K562 (cell line): ENCODE data around the gene EPB42. TPM values are rescaled to one million over a fixed set of nuclear protein-coding genes. Genes with fewer than 3 reads are reported as not detected.

Source experiments
- ATAC-seq: fragments of 200-7000 bp; cut with Tn5 transposase; 3 replicates; pipeline ENCODE4 v1.9.1; 2020; ENCODE audit warnings: moderate library complexity
- BruUV-seq: library from RNA; stranded (reverse); fragments of 400-500 nt; replicated peaks from 2 replicates; lab custom pipeline; 2021; lab: Mats Ljungman, UMichigan
- CTCF ChIA-PET: fragments of 300-600 bp; formaldehyde crosslinking; extraction: SDS; loops from one replicate; lab custom pipeline; 2021; ENCODE audit warnings: low intra/inter-chr PET ratio; lab: Yijun Ruan, JAX
- POLR2A ChIA-PET: fragments of 300-600, 350-650 bp; sonication (Branson Sonifier 250); formaldehyde crosslinking; extraction: SDS; loops from one replicate; lab custom pipeline; 2021; ENCODE audit warnings: antibody characterized with exemption, inconsistent platforms; lab: Yijun Ruan, JAX
- DNase-seq, 4 experiments: peaks; one replicate each; pipeline versions ENCODE4 v3.0.0 to v3.0.0-alpha.2; 2011 to 2018; ENCODE audit warnings: low spot score in 3 of 4, mixed read lengths in 3 of 4; ENCODE audit errors: extremely low read depth in 1 of 4
- FAIRE-seq: peaks from 2 replicates; lab custom pipeline; 2011; peaks lifted over from hg19 to GRCh38; lab: Jason Lieb, UNC
- H2AFZ ChIP-seq: 2 replicates; pipeline ENCODE4 v1.6.0; 2011; ENCODE audit warnings: low read depth, low read length, control low read depth, inconsistent platforms
- H3K27ac ChIP-seq: fragments of 200-600 bp; 3 replicates; pipeline ENCODE4 v1.8.0; 2011; ENCODE audit warnings: low read depth, mild to moderate bottlenecking, control low read depth, inconsistent platforms, low read length, moderate library complexity, mixed read lengths; ENCODE audit errors: extremely low read depth
- H3K27me3 ChIP-seq, 2 experiments: fragments of 300-600 bp in 1 of 2; 2 replicates in 1 of 2; 3 replicates in 1 of 2; pipeline versions ENCODE4 v1.6.0 to v1.8.0; 2011; ENCODE audit warnings: inconsistent platforms in 2 of 2, low read length in 2 of 2, mild to moderate bottlenecking in 1 of 2, mixed read lengths in 1 of 2, moderate library complexity in 1 of 2; ENCODE audit not compliant: control insufficient read depth in 2 of 2, insufficient read depth in 2 of 2
- H3K36me3 ChIP-seq: fragments of 300-600 bp; 3 replicates; pipeline ENCODE4 v1.8.0; 2011; ENCODE audit warnings: mild to moderate bottlenecking, low read length, inconsistent platforms; ENCODE audit not compliant: control insufficient read depth, insufficient read depth
- H3K4me1 ChIP-seq, 2 experiments: fragments of 200-600 bp in 1 of 2; replicated peaks in 1 of 2; 2 replicates in 1 of 2; 3 replicates in 1 of 2; pipeline versions ENCODE4 v1.5.1 to v1.8.0; 2011; ENCODE audit warnings: inconsistent platforms in 2 of 2, low read length in 2 of 2, mild to moderate bottlenecking in 1 of 2, mixed read lengths in 1 of 2, moderate library complexity in 1 of 2; ENCODE audit not compliant: control insufficient read depth in 2 of 2, insufficient read depth in 2 of 2
- H3K4me2 ChIP-seq: 2 replicates; pipeline ENCODE4 v1.6.1; 2011; ENCODE audit warnings: low read length, control low read depth, inconsistent platforms, mixed read lengths; ENCODE audit not compliant: insufficient read depth
- H3K4me3 ChIP-seq: fragments of 200-600 bp; sonication (generic), shearing (Covaris generic); 2 replicates; pipeline ENCODE4 v1.5.1; 2016; ENCODE audit warnings: control low read depth, inconsistent platforms
- H3K79me2 ChIP-seq: fragments of 200-600 bp; 3 replicates; pipeline ENCODE4 v1.8.0; 2011; ENCODE audit warnings: low read length, inconsistent platforms; ENCODE audit not compliant: control insufficient read depth, insufficient read depth
- H3K9ac ChIP-seq, 2 experiments: 2 replicates each; pipeline versions ENCODE4 v1.6.0 to v1.6.1; 2011; ENCODE audit warnings: low read depth in 2 of 2, low read length in 2 of 2, control low read depth in 1 of 2, inconsistent platforms in 1 of 2, mild to moderate bottlenecking in 1 of 2, mixed read lengths in 1 of 2; ENCODE audit not compliant: insufficient read depth in 1 of 2
- H3K9me1 ChIP-seq: one replicate; pipeline ENCODE4 v1.6.0; 2011; ENCODE audit warnings: inconsistent platforms, mild to moderate bottlenecking, low read length, moderate library complexity; ENCODE audit not compliant: control insufficient read depth, insufficient read depth
- H3K9me3 ChIP-seq: replicated peaks from 2 replicates; pipeline ENCODE4 v1.5.1; 2011; ENCODE audit warnings: low read depth, low read length, inconsistent platforms; ENCODE audit not compliant: control insufficient read depth, insufficient read depth
- H4K20me1 ChIP-seq: replicated peaks from 2 replicates; pipeline ENCODE4 v1.6.1; 2011; ENCODE audit warnings: low read length, inconsistent platforms, mixed read lengths; ENCODE audit not compliant: control insufficient read depth, insufficient read depth
- AFF1 ChIP-seq, 2 experiments: fragments of 450-650 bp; IDR thresholded peaks; 2 replicates each; pipeline ENCODE4 v1.6.1; 2018; ENCODE audit warnings: mild to moderate bottlenecking in 2 of 2, low read depth in 1 of 2; ENCODE audit not compliant: partially characterized antibody in 2 of 2
- BHLHE40 ChIP-seq: IDR thresholded peaks from 2 replicates; pipeline ENCODE4 v1.6.1; 2011; ENCODE audit warnings: low read length, improper control_type of control experiment
- DIDO1 ChIP-seq: fragments of 450-650 bp; IDR thresholded peaks from 2 replicates; pipeline ENCODE4 v1.6.1; 2016; ENCODE audit warnings: low read depth, missing biosample characterization, missing genetic modification characterization
- NRF1 ChIP-seq, 2 experiments: fragments of 450-650 bp; IDR thresholded peaks in 1 of 2; conservative IDR thresholded peaks in 1 of 2; 2 replicates each; pipeline ENCODE4 v1.6.1; 2014; ENCODE audit warnings: mild to moderate bottlenecking in 2 of 2
- RB1 ChIP-seq: fragments of 450-650 bp; IDR thresholded peaks from 2 replicates; pipeline ENCODE4 v1.6.1; 2017; ENCODE audit warnings: low read depth, mild to moderate bottlenecking
- SRSF9 ChIP-seq: fragments of 200-400 bp; formaldehyde crosslinking; IDR thresholded peaks from 2 replicates; pipeline ENCODE4 v1.6.1; 2017; ENCODE audit warnings: low read depth, low read length, borderline replicate concordance
- TGIF2 ChIP-seq: sonication (generic); formaldehyde crosslinking; IDR thresholded peaks from 2 replicates; pipeline ENCODE4 v1.8.1; 2022; ENCODE audit warnings: mild to moderate bottlenecking, missing genetic modification reagents, moderate library complexity
- WGBS: fragments of 100-300 bp; shearing (Covaris generic); methylation state at CpG from one replicate; pipeline ENCODE4 v1.1.6; 2016; ENCODE audit warnings: low coverage, mixed read lengths; ENCODE audit not compliant: insufficient coverage; ENCODE audit errors: missing lambda C conversion rate; 5-methylcytosine and 5-hydroxymethylcytosine counted together
- in situ Hi-C: fragments of 300-500 bp; cut with MboI; formaldehyde crosslinking; loops from 4 replicates; pipeline ENCODE4 v1.15.0; 2018; ENCODE audit warnings: inconsistent platforms, mixed read lengths
- intact Hi-C: fragments of 100-400 bp; cut with micrococcal nuclease; formaldehyde crosslinking; loops from 2 replicates; pipeline ENCODE4 v1.14.2; 2022
- polyA plus RNA-seq, 8 experiments: library from polyadenylated mRNA; depleted of rRNA in 4 of 8; stranded (reverse) in 5 of 8; unstranded in 3 of 8; fragments of >200 nt; fragmentation: Nextera tagmentation in 2 of 8; fragmentation: Illumina TruSeq in 1 of 8; extraction: Ambion mirVana in 2 of 8; extraction: Trizol in 1 of 8; gene quantifications; 2 replicates each; pipeline versions ENCODE4 v1.2.1 to v1.2.3, GENCODE V29; 2011 to 2014; ENCODE audit warnings: inconsistent platforms in 1 of 8, missing spikeins in 1 of 8
- total RNA-seq, 7 experiments: library from RNA; depleted of rRNA in 6 of 7; stranded (reverse); fragments of >200 nt in 6 of 7; fragmentation: Illumina TruSeq in 2 of 7; extraction: Trizol in 2 of 7; gene quantifications; 2 replicates each; pipeline versions ENCODE4 v1.2.1 to v1.2.3, GENCODE V29; 2011 to 2021; ENCODE audit warnings: low replicate concordance in 1 of 7
- TF ChIP-seq, protein P1 (sequence below): IDR thresholded peaks from 3 replicates; pipeline ENCODE4 v1.6.1; 2011; ENCODE audit warnings: borderline replicate concordance, mild to moderate bottlenecking, moderate library complexity; ENCODE audit not compliant: insufficient read length; ENCODE audit errors: extremely low read depth

Gene EPB42
- total and polyA plus RNA-seq, 9 of the 15 experiments (the other 6 are each of a cell fraction or from before 2014, with no cell fraction given) = 0.38 to 2.3 (median 1.4) TPM

DNA sequence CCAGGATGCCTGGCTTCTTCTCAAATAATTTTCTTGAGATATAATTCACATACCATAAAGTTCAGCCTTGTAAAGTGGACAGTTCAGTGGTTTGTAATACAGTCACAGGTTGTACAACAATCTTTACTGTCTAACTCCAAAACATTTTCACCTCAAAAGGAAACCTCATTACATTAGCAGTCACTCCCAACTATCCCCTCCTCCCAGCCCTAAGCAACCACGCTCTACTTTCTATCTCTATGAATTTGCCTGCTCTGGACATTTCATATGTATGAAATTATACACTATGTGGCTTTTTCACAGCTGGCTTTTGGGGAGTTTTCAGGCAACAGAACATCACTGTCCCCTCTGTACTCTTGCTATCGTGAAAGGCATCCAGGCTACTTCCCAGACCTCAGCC lies 28.4 kb upstream of the EPB42 start:
- no peaks in the 10 kb centered on the region for H3K36me3 ChIP-seq
- no peaks in the 10 kb centered on the region for H4K20me1 ChIP-seq
- FAIRE-seq (no peak), ATAC-seq (no peak; the same call in 2 of the 3 replicates), DNase-seq (no peak)
- BruUV-seq = no TSS peak
- H3K27ac ChIP-seq = no peak overlapping the region
- no peak overlapping the region for H3K4me3 ChIP-seq
- 19% methylated on average over 2 of the region's 2 CpGs for WGBS
- in situ Hi-C loops = no loop called here
- TF ChIP-seq TGIF2 (CRISPR knock-in tag) = no peak
- no peak for TF ChIP-seq RB1
- no peak for TF ChIP-seq NRF1 (conservative IDR thresholded peaks at IDR 0.05 in 1 of 2, IDR thresholded peaks at IDR 0.05 in 1 of 2)
- TF ChIP-seq DIDO1 (tag) = no peak
- no peak for TF ChIP-seq BHLHE40
- ChIA-PET POLR2A (interaction anchor here (1.1 to 1.5 kb wide), 2 partner anchors 19 to 20 kb away, joined by 4 read pairs; no protein-coding TSS in a partner anchor), CTCF (no interaction called here)
- intact Hi-C loops = no loop called here
- peaks cover 0 to 5% of the 10 kb centered on the region in 2 experiments; a peak in 2 of 5 replicates for H3K27me3 ChIP-seq
- peaks cover 7 to 14% of the 10 kb centered on the region in 2 experiments for H3K4me1 ChIP-seq
- no peak overlapping the region for H3K4me2 ChIP-seq
- H2AFZ ChIP-seq = peak overlapping the region; percentile 73
- no peaks in the 10 kb centered on the region for H3K9me3 ChIP-seq
- H3K9me1 ChIP-seq = no peaks in the 10 kb centered on the region
- no peak overlapping the region for H3K9ac ChIP-seq
- H3K79me2 ChIP-seq = no peaks in the 10 kb centered on the region

DNA sequence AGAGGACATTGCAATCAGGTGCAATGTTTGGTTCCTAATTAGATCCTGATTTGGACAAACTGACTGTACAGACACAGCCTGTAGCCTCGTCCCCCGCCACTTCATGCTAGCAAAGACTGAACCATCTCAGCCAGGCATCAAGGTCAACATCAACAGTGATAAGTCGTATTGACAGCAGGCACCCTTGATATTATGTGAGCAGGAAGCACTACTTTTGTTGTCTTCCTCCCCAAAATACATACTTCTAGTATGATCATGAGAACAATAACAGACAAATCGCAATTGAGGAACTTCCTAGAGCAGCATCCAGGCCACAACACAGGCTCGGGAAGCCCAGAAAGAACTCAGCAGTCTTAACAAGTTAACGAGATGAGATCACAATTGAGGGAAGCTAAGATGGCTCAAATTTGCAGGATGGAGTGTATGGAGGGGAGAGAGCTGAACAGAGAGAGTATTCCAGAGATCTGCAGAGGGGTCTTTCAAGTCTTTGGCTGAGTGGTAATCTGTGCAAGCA lies 25.5 kb upstream of the EPB42 start:
- no TSS peak for BruUV-seq
- Histone ChIP-seq H3K4me1 (peaks cover 0 to 6% of the 10 kb centered on the region in 2 experiments; a peak in 2 of 5 replicates), H3K9me3 (no peaks in the 10 kb centered on the region), H3K79me2 (no peaks in the 10 kb centered on the region), H3K4me3 (no peak overlapping the region), H3K36me3 (no peaks in the 10 kb centered on the region), H4K20me1 (no peaks in the 10 kb centered on the region), H3K27ac (no peak overlapping the region), H3K4me2 (no peak overlapping the region), H3K9me1 (no peaks in the 10 kb centered on the region), H3K9ac (no peak overlapping the region), H2AFZ (no peak overlapping the region), H3K27me3 (no peaks in the 10 kb centered on the region)
- CTCF ChIA-PET = no interaction called here
- in situ Hi-C loops = no loop called here
- DNase-seq = no peak
- intact Hi-C loops = no loop called here
- POLR2A ChIA-PET = interaction anchor here (1.7 kb wide), 1 partner anchor 21 kb away, joined by 4 read pairs; no protein-coding TSS in a partner anchor
- 13% methylated on average over 6 of the region's 6 CpGs for WGBS
- FAIRE-seq = no peak
- no peak for ATAC-seq
- no peak for TF ChIP-seq SRSF9
- no peak for TF ChIP-seq AFF1 (IDR thresholded peaks at IDR 0.05; ENCODE audit: low read depth in 1 of 2, partially characterized antibody in 2 of 2)
- TF ChIP-seq, protein P1, sequence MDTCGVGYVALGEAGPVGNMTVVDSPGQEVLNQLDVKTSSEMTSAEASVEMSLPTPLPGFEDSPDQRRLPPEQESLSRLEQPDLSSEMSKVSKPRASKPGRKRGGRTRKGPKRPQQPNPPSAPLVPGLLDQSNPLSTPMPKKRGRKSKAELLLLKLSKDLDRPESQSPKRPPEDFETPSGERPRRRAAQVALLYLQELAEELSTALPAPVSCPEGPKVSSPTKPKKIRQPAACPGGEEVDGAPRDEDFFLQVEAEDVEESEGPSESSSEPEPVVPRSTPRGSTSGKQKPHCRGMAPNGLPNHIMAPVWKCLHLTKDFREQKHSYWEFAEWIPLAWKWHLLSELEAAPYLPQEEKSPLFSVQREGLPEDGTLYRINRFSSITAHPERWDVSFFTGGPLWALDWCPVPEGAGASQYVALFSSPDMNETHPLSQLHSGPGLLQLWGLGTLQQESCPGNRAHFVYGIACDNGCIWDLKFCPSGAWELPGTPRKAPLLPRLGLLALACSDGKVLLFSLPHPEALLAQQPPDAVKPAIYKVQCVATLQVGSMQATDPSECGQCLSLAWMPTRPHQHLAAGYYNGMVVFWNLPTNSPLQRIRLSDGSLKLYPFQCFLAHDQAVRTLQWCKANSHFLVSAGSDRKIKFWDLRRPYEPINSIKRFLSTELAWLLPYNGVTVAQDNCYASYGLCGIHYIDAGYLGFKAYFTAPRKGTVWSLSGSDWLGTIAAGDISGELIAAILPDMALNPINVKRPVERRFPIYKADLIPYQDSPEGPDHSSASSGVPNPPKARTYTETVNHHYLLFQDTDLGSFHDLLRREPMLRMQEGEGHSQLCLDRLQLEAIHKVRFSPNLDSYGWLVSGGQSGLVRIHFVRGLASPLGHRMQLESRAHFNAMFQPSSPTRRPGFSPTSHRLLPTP = no peak
